ENCODE results near the gene CCDC6.
"Not testable (repeated sequence)": the region's sequence is repeated elsewhere in the genome, so short reads cannot be mapped to it uniquely, and the experiment has no call there.

The CCDC6 gene

GRCh38 chr10:59754951-59755350 lies 151.4 kb downstream of the CCDC6 start:
- no peak for DNase-seq (ENCODE audit: low read depth)

- DNase-seq (ENCODE audit: low read depth), result no peak
These were observed 153.1 kb downstream of the CCDC6 start, which contains the start of gene MRLN for GRCh38 chr10:59753267-59753666. TSS of gene MRLN (minus strand) at chr10:59753455.

GRCh38 chr10:59752278-59752940 lies 153.9 kb downstream of the CCDC6 start:
- DNase-seq (ENCODE audit: low read depth), result no peak

GRCh38 chr10:59750155-59750945 lies 156.0 kb downstream of the CCDC6 start:
- DNase-seq (ENCODE audit: low read depth), result no peak

GRCh38 chr10:59748834-59749233 lies 157.5 kb downstream of the CCDC6 start:
- no peak for DNase-seq (ENCODE audit: low read depth)

- no peak for DNase-seq (ENCODE audit: low read depth)
These were observed 161.1 kb downstream of the CCDC6 start for GRCh38 chr10:59745163-59745650.

GRCh38 chr10:59744762-59745161 lies 161.6 kb downstream of the CCDC6 start:
- DNase-seq (ENCODE audit: low read depth), result not testable (repeated sequence)

- not testable (repeated sequence) for DNase-seq (ENCODE audit: low read depth)
These were observed 162.2 kb downstream of the CCDC6 start for GRCh38 chr10:59744156-59744555.

- no peak for DNase-seq (ENCODE audit: low read depth)
These were observed 164.8 kb downstream of the CCDC6 start for GRCh38 chr10:59741583-59741982.

- DNase-seq (ENCODE audit: low read depth), result no peak
These were observed 165.3 kb downstream of the CCDC6 start for GRCh38 chr10:59741048-59741447.

Data from ELR (cell line).